HG03196 (cell line): ENCODE results near the gene HTR1E.
"Not testable (repeated sequence)": the region's sequence is repeated elsewhere in the genome, so short reads cannot be mapped to it uniquely, and the experiment has no call there.

Source experiments
- ATAC-seq: cut with Tn5 transposase; IDR thresholded peaks from one replicate; pipeline ENCODE4 v1.9.1; 2021; ENCODE audit not compliant: unreplicated experiment

The HTR1E gene

GRCh38 chr6:86969573-86969972 is 32.2 kb downstream of the HTR1E start:
- no peak for ATAC-seq

GRCh38 chr6:86973088-86973487 is 35.8 kb downstream of the HTR1E start:
- no peak for ATAC-seq

GRCh38 chr6:86978251-86978650 is 40.9 kb downstream of the HTR1E start:
- no peak for ATAC-seq

- ATAC-seq, result no peak
These were observed 64.2 kb downstream of the HTR1E start for GRCh38 chr6:87001494-87001893.

- not testable (repeated sequence) for ATAC-seq
These were observed 65.1 kb downstream of the HTR1E start for GRCh38 chr6:87002391-87002790.

- not testable (repeated sequence) for ATAC-seq
These were observed 69.2 kb downstream of the HTR1E start for GRCh38 chr6:87006541-87006940.

GRCh38 chr6:87009581-87009980 is 72.3 kb downstream of the HTR1E start:
- not testable (repeated sequence) for ATAC-seq

- no peak for ATAC-seq
These were observed 74.7 kb downstream of the HTR1E start for GRCh38 chr6:87012035-87012434.

GRCh38 chr6:87012743-87013142 is 75.4 kb downstream of the HTR1E start:
- ATAC-seq, result no peak

- ATAC-seq, result no peak
These were observed 79.4 kb downstream of the HTR1E start for GRCh38 chr6:87016772-87017171.

- no peak for ATAC-seq
These were observed 89.7 kb downstream of the HTR1E start for GRCh38 chr6:87027021-87027420.

GRCh38 chr6:87029711-87030314 is 92.5 kb downstream of the HTR1E start:
- no peak for ATAC-seq

- no peak for ATAC-seq
These were observed 103.4 kb downstream of the HTR1E start for GRCh38 chr6:87040729-87041128.

- no peak for ATAC-seq
These were observed 108.3 kb downstream of the HTR1E start for GRCh38 chr6:87045521-87046075.

GRCh38 chr6:87049779-87050178 is 112.5 kb downstream of the HTR1E start:
- no peak for ATAC-seq

- ATAC-seq, result no peak
These were observed 116.0 kb downstream of the HTR1E start for GRCh38 chr6:87053312-87053711.

- no peak for ATAC-seq
These were observed 117.0 kb downstream of the HTR1E start for GRCh38 chr6:87054143-87054833.

GRCh38 chr6:87059943-87060342 is 122.6 kb downstream of the HTR1E start:
- ATAC-seq, result no peak

GRCh38 chr6:87065117-87065516 is 127.8 kb downstream of the HTR1E start:
- ATAC-seq, result no peak
